ENCODE results near the gene HS2ST1. TPM values are rescaled to one million over a fixed set of nuclear protein-coding genes. Genes with fewer than 3 reads are reported as not detected.

The HS2ST1 gene
- total RNA-seq, 2 donors from 2014 or later = 11.5 to 11.7 TPM

GRCh38 chr1:87106867-87107266, 192.4 kb downstream of the HS2ST1 start:
- TF ChIP-seq POLR2A (IDR thresholded peaks at IDR 0.05) (no peak), CTCF (IDR thresholded peaks at IDR 0.05) (no peak), POLR2AphosphoS5 (IDR thresholded peaks at IDR 0.05) (no peak)
- no peak for DNase-seq (ENCODE audit: low spot score)
- Histone ChIP-seq H3K36me3 (no peaks in the 10 kb centered on the region), H3K4me1 (replicated peaks) (no peaks in the 10 kb centered on the region), H3K27me3 (replicated peaks; ENCODE audit: insufficient read depth) (no peaks in the 10 kb centered on the region), H3K9me3 (no peaks in the 10 kb centered on the region), H3K4me3 (no peak overlapping the region), H3K27ac (no peak overlapping the region)
- WGBS = 73% methylated on average over 2 of the region's 2 CpGs
- intact Hi-C loops (cut with DNase I) = no loop called here

GRCh38 chr1:87108228-87108627, 193.8 kb downstream of the HS2ST1 start:
- Histone ChIP-seq H3K27ac (no peak overlapping the region), H3K9me3 (no peaks in the 10 kb centered on the region), H3K4me1 (replicated peaks) (no peaks in the 10 kb centered on the region), H3K4me3 (no peak overlapping the region), H3K27me3 (replicated peaks; ENCODE audit: insufficient read depth) (no peaks in the 10 kb centered on the region), H3K36me3 (no peaks in the 10 kb centered on the region)
- WGBS = 96% methylated on average over 1 of the region's 1 CpG
- no peak for DNase-seq (ENCODE audit: low spot score)
- TF ChIP-seq CTCF (IDR thresholded peaks at IDR 0.05) = no peak
- TF ChIP-seq POLR2A (IDR thresholded peaks at IDR 0.05) = no peak
- TF ChIP-seq POLR2AphosphoS5 (IDR thresholded peaks at IDR 0.05) = no peak
- intact Hi-C loops (cut with DNase I) = no loop called here

GRCh38 chr1:87108814-87109411, 194.5 kb downstream of the HS2ST1 start:
- no peaks in the 10 kb centered on the region for H3K4me1 ChIP-seq (replicated peaks)
- TF ChIP-seq CTCF (IDR thresholded peaks at IDR 0.05) = no peak
- no peak for TF ChIP-seq POLR2AphosphoS5 (IDR thresholded peaks at IDR 0.05)
- no peak for TF ChIP-seq POLR2A (IDR thresholded peaks at IDR 0.05)
- H3K27me3 ChIP-seq (replicated peaks; ENCODE audit: insufficient read depth) = no peaks in the 10 kb centered on the region
- no peaks in the 10 kb centered on the region for H3K36me3 ChIP-seq
- WGBS = 97% methylated on average over 1 of the region's 1 CpG
- no peak overlapping the region for H3K27ac ChIP-seq
- no peak for DNase-seq (ENCODE audit: low spot score)
- H3K9me3 ChIP-seq = no peaks in the 10 kb centered on the region
- H3K4me3 ChIP-seq = no peak overlapping the region
- intact Hi-C loops (cut with DNase I) = no loop called here

GRCh38 chr1:87111659-87112371, 197.4 kb downstream of the HS2ST1 start:
- intact Hi-C loops (cut with DNase I) = no loop called here
- no peak for TF ChIP-seq POLR2AphosphoS5 (IDR thresholded peaks at IDR 0.05)
- TF ChIP-seq POLR2A (IDR thresholded peaks at IDR 0.05) = no peak
- no peak for TF ChIP-seq CTCF (IDR thresholded peaks at IDR 0.05)
- Histone ChIP-seq H3K4me3 (no peak overlapping the region), H3K27me3 (replicated peaks; ENCODE audit: insufficient read depth) (no peaks in the 10 kb centered on the region), H3K27ac (no peak overlapping the region), H3K9me3 (no peaks in the 10 kb centered on the region), H3K36me3 (no peaks in the 10 kb centered on the region), H3K4me1 (replicated peaks) (no peaks in the 10 kb centered on the region)
- no peak for DNase-seq (ENCODE audit: low spot score)
- WGBS = 25% methylated on average over 5 of the region's 5 CpGs

GRCh38 chr1:87113313-87113712, 198.9 kb downstream of the HS2ST1 start:
- no peaks in the 10 kb centered on the region for H3K4me1 ChIP-seq (replicated peaks)
- no peak for DNase-seq (ENCODE audit: low spot score)
- WGBS = 86% methylated on average over 5 of the region's 5 CpGs

More at GRCh38 chr1:87113313-87113712, 198.9 kb downstream of the HS2ST1 start:
- intact Hi-C loops (cut with DNase I) = no loop called here
- TF ChIP-seq POLR2AphosphoS5 (IDR thresholded peaks at IDR 0.05) (no peak), CTCF (IDR thresholded peaks at IDR 0.05) (no peak), POLR2A (IDR thresholded peaks at IDR 0.05) (no peak)
- no peaks in the 10 kb centered on the region for H3K9me3 ChIP-seq
- no peaks in the 10 kb centered on the region for H3K27me3 ChIP-seq (replicated peaks; ENCODE audit: insufficient read depth)
- no peak overlapping the region for H3K27ac ChIP-seq
- H3K36me3 ChIP-seq = no peaks in the 10 kb centered on the region
- H3K4me3 ChIP-seq = no peak overlapping the region
